Bronchial epithelial cell (primary cell): ENCODE data around the gene PLD4. TPM values are rescaled to one million over a fixed set of nuclear protein-coding genes. Genes with fewer than 3 reads are reported as not detected.

Experiments
- DNase-seq: peaks from one replicate; pipeline ENCODE4 v3.0.0-alpha.2; 2010; ENCODE audit warnings: low read depth
- FAIRE-seq: peaks from 2 replicates; lab custom pipeline; 2011; peaks lifted over from hg19 to GRCh38; lab: Jason Lieb, UNC
- H3K27me3 ChIP-seq: 2 replicates; pipeline ENCODE4 v1.5.1; 2011; ENCODE audit warnings: low read length; ENCODE audit not compliant: control insufficient read depth, insufficient read depth
- H3K36me3 ChIP-seq: 2 replicates; pipeline ENCODE4 v1.5.1; 2011; ENCODE audit warnings: low read length; ENCODE audit not compliant: control insufficient read depth, insufficient read depth
- H3K4me3 ChIP-seq: 2 replicates; pipeline ENCODE4 v1.5.1; 2011; ENCODE audit warnings: mild to moderate bottlenecking, low read depth, low read length, control low read depth
- total RNA-seq: library from RNA; depleted of rRNA; stranded (reverse); fragments of >200 nt; gene quantifications from 2 replicates; pipeline ENCODE4 v1.2.1, GENCODE V29; 2014
- TF ChIP-seq, protein P1 (sequence below): IDR thresholded peaks from 2 replicates; pipeline ENCODE4 v1.5.1; 2011; ENCODE audit warnings: mild to moderate bottlenecking, moderate library complexity, low read length, control low read depth, inconsistent platforms; ENCODE audit not compliant: insufficient read depth, severe bottlenecking

PLD4 gene, protein sequence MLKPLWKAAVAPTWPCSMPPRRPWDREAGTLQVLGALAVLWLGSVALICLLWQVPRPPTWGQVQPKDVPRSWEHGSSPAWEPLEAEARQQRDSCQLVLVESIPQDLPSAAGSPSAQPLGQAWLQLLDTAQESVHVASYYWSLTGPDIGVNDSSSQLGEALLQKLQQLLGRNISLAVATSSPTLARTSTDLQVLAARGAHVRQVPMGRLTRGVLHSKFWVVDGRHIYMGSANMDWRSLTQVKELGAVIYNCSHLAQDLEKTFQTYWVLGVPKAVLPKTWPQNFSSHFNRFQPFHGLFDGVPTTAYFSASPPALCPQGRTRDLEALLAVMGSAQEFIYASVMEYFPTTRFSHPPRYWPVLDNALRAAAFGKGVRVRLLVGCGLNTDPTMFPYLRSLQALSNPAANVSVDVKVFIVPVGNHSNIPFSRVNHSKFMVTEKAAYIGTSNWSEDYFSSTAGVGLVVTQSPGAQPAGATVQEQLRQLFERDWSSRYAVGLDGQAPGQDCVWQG
- not detected in 2 replicates for total RNA-seq

DNA sequence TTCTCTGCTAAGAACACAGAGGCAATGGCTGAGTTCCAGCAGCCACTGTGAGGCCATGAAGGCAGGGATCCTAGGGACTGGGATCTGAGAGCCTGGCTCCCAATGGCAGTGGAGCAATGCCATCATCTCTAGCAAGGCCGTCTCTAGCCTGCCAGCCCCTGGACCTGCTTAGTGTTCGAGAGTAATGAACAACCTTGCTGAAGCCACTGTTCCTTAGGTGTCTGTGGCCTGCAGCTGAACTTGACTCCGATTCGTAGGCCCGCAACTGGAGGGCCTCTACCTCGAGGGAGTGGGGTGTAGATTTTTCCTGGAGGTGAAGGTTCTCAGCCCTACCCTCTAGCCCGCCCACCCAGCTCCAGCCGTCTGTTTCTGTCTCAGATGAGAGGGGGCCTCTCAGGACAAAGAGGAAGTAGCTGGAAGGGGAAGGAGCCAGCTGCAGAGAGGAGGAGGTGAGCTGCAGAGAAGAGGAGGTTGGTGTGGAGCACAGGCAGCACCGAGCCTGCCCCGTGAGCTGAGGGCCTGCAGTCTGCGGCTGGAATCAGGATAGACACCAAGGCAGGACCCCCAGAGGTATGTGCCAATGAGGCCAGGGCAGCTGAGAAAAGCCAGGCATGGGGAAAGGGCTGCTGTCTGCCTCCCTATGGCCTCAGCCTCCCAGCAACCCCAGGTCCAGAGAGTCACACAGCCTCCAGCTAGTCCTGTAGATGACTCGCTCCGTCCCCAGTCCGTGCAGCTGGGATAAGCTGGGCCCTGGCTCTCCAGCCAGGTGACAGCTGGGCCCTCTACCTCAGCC is at the start of gene PLD4:
TSS of gene PLD4 (plus strand) at position 459 of the 793 bp plus-strand sequence. CDS start 2,262 bp downstream, outside the sequence.
- no peak for DNase-seq
- Histone ChIP-seq H3K4me3 (no peak within 1 kb of the TSS), H3K36me3 (no peaks in the 10 kb centered on the region), H3K27me3 (peaks cover under 1% of the 10 kb centered on the region)
- FAIRE-seq, result no peak
- TF ChIP-seq, protein P1, sequence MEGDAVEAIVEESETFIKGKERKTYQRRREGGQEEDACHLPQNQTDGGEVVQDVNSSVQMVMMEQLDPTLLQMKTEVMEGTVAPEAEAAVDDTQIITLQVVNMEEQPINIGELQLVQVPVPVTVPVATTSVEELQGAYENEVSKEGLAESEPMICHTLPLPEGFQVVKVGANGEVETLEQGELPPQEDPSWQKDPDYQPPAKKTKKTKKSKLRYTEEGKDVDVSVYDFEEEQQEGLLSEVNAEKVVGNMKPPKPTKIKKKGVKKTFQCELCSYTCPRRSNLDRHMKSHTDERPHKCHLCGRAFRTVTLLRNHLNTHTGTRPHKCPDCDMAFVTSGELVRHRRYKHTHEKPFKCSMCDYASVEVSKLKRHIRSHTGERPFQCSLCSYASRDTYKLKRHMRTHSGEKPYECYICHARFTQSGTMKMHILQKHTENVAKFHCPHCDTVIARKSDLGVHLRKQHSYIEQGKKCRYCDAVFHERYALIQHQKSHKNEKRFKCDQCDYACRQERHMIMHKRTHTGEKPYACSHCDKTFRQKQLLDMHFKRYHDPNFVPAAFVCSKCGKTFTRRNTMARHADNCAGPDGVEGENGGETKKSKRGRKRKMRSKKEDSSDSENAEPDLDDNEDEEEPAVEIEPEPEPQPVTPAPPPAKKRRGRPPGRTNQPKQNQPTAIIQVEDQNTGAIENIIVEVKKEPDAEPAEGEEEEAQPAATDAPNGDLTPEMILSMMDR, result no peak

DNA sequence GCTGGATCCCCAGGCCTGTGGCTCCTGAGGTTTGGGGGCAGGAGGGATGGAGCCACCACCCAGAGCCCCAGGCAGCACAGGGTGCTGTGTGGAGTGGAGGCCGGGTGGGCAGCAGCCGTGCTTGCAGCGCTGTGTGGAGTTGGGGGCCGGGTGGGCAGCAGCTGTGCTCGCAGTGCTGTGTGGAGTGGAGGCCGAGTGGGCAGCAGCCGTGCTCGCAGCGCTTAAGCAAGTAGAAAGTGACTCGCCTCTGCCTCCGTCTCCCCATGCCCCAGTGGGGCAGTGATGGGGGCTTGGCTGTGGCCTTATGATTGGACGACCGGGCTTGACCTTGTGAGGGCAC is 49.3 kb upstream of the PLD4 start:
- Histone ChIP-seq H3K27me3 (no peaks in the 10 kb centered on the region), H3K4me3 (no peak overlapping the region), H3K36me3 (peaks cover 21% of the 10 kb centered on the region)
- no peak for DNase-seq
- FAIRE-seq, result no peak
- TF ChIP-seq, protein P1, result no peak

DNA sequence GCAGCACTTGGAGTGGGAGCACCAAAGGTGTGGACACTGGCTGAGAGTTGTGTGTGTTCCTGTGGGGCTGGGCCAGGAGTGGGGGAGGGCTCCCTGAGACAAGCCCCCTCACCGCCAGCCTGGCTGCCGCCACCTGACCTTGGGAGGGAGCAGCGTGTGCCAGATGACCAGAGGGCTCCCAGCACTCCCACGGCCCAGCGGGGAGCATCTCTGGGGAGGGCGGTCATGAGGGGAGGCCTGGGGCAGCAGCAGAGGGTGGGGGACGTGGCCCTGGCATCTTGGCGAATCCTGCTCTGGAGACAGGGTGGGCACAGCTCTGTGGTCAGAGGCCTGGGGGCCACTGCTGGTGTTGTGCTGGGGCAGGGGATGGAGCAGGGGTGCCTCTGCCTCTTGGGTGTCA is 48.9 kb upstream of the PLD4 start:
- Histone ChIP-seq H3K4me3 (no peak overlapping the region), H3K36me3 (peaks cover 23% of the 10 kb centered on the region), H3K27me3 (no peaks in the 10 kb centered on the region)
- no peak for FAIRE-seq
- TF ChIP-seq, protein P1, result no peak
- no peak for DNase-seq

DNA sequence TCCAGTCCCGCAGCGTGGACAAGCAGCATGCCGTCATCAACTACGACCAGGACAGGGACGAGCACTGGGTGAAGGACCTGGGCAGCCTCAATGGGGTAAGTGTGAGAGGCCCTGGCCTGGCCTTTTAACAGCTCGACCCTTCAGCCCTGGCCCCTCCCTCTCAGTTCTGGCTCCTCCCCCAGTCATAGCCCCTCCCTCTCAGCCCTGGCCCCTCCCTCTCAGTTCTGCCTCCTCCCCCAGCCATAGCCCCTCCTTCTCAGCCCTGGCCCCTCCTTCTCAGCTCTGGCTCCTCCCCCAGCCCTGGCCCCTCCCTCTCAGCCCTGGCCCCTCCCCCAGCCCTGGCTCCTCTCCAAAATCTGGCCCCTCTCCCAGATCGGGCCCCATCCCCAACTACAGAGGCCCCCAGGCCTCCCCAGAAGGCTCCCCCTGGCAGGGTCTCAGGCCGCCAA is 48.4 kb upstream of the PLD4 start:
- H3K4me3 ChIP-seq, result no peak overlapping the region
- peaks cover 24% of the 10 kb centered on the region for H3K36me3 ChIP-seq
- no peak for DNase-seq
- H3K27me3 ChIP-seq, result no peaks in the 10 kb centered on the region
- TF ChIP-seq, protein P1, result no peak
- no peak for FAIRE-seq

DNA sequence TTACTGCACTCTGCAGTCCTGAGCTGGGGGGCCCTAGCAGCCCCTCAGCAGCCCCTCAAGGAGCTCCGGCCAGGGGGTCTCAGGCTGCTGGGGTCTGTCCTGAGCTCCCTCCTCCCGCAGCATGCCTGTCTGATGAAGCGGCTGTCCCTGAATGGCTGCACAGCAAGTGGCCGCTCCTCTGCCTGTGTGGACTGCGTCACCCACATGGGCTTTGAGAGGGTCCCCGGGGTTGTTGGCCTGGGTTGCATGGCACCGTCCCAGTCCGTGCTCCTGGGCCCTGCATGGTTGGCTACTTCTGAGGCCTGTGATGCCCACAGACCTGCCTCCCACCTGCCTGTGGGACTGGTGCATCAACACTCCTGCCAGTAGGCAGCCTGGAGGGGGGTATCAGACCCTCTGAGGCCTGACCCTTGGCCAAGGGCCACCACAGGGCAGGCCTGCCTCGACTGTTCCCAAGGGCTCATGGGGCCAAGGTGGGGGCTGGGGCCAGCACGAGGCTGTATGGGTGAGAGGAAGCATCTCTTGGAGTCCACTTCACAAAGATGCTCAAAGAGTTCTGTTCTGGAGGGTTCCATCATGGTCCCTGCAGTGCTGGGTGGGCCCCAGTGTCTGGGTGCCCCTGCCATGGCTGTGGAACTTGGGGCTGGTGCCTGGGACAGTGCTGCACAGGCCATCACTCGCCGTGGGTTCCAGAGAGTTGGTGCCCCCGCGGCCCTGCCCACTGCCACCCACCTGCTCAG is 47.4 kb upstream of the PLD4 start:
- DNase-seq (no peak), FAIRE-seq (no peak)
- H3K36me3 ChIP-seq, result peaks cover 22% of the 10 kb centered on the region
- no peaks in the 10 kb centered on the region for H3K27me3 ChIP-seq
- TF ChIP-seq, protein P1, result no peak
- no peak overlapping the region for H3K4me3 ChIP-seq
